Activated effector memory CD4-positive, alpha-beta T cell treated with anti-CD3 and anti-CD28 coated beads, Interleukin-2, amount 50 U/mL, for 16 hours (primary cell): Measurements from ENCODE around the gene UBAP2.

ENCODE experiments used
- DNase-seq: peaks from one replicate; pipeline ENCODE4 v3.0.0-alpha.2; 2020

Gene UBAP2

DNA sequence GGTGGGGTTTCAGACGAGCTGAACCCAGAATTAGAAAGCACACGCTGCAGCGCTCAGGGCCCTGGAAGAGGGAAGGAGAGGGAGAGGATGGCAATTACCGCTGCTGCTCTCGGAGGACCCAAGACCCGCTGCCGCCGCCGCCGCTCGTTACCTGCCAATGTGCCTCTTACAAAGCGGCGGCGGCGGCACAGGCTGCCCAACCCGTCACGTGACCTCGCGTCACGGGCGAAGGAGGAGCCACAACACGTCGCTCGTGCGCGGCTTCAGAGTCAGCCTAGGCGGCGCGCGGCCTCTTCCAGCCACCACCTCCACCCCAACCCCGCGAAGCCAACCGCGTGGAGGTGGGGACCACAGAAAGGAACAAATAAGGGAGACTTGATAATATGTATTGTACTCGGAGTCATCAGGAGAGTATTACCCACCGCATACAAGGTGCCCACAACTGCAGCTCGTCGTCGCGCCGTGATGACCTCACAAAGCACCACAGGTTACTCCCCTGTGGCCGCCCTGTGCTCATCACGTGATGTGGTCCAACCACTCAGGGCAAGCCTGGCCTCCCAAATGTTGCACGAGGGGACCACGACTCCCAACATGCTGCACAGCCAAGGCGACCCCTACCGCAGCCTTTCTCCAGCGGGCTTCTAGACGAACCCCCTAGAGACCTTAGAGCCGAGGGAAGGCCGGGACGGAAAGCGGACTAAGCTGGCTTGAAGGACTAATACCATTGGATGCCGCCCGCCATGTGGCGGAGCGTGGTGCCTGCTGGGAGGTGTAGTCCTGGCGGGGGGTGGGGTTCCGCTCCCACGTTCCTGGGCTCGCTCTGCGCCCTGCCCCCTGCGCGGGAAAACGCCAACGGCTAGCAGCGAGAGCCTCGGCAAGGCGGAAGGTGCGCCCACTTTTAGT lies at the start of gene UBAP2:
TSS of gene UBAP2 (minus strand) at position 161 of the 903 bp plus-strand sequence. CDS start 31,739 bp downstream, outside the sequence.
- peak; percentile 99 for DNase-seq

DNA sequence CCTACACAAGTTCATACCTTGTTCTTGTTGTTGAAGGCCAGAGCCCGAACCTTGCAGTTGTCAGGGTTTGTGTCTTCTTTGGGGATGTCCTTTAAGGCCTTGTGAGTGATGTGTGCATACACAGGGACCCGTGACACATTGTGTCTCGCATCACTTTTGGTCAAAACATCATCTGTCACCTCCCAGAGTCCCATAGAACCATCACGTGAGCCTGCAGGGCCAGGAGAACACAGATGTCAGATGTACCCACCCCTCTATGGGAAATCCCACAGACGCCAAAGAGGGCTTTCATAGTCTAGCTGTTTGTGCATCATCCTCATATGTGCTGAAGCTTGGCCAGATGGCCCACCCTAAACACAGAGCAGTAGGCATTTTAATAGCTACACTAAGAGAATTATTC lies 49.6 kb upstream of the UBAP2 start:
- DNase-seq = no peak

GRCh38 chr9:34097865-34098264 lies 49.2 kb upstream of the UBAP2 start:
- no peak for DNase-seq

- DNase-seq = no peak
Observed at GRCh38 chr9:34096751-34097150, 48.1 kb upstream of the UBAP2 start.

GRCh38 chr9:34093578-34093977 lies 44.9 kb upstream of the UBAP2 start:
- DNase-seq = no peak

DNA sequence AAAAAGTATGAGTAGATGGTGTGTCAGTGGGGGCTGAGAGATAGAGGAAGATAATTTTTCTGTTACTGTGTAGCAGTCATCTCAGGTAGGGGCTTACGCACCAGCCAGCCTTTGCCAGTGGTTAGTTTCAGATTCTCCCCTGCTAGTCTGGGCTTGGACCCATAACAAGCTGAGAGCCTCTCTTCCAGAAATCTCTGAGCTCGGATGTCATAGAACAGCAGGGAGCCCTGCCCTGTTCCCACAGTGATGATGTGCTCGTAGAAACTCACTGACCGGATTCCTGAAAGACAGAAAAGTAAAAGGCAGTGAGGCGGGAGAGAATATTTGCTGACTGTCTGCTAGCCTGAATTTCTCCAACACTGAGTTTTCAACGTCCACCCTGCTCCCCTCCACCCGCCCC lies 40.6 kb upstream of the UBAP2 start:
- no peak for DNase-seq

- no peak for DNase-seq
Observed at GRCh38 chr9:34087370-34087769, 38.7 kb upstream of the UBAP2 start.

GRCh38 chr9:34086864-34087263 lies 38.2 kb upstream of the UBAP2 start:
- no peak for DNase-seq

GRCh38 chr9:34085581-34086500 lies 37.2 kb upstream of the UBAP2 start:
- no peak for DNase-seq

DNA sequence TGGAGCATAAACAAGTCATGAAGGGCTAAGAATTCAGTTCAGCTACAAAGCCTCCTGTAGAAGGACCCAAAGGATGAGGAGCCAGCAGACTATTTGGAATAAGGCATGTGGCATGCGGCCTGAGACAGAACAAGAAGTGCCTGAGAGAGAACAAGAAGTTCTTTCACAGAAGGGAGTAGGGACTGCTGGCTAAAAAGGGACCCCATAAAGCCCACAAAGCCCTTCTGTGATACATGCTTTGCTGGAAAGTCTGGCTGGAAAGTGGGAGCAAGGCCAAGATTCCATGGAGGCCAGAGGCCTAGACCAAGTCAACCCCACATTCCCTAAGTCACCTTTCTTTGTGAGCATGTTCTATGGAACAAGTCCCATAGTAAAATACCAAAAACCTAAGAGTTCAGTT lies 35.9 kb upstream of the UBAP2 start:
- no peak for DNase-seq

DNA sequence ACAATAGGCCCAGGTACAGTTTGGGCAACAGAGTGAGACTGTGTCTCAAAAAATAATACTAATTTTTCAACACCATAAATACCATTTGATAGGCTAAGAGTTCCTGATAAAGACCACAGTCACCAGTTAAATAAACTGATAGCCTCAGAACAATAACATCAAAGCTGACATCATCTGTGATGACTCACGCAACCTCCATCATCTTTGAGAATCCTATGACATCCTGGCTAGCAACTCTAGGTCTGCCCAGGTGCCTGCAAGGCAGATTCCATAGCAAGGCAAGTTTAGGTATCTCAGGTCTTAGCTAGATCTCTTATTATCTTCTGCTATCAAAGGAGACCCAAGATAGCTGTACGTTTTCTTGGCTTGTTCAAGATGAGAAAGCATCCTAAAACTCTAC lies 30.5 kb upstream of the UBAP2 start:
- DNase-seq = no peak

- no peak for DNase-seq
Observed at GRCh38 chr9:34072868-34073590, 24.3 kb upstream of the UBAP2 start.

DNA sequence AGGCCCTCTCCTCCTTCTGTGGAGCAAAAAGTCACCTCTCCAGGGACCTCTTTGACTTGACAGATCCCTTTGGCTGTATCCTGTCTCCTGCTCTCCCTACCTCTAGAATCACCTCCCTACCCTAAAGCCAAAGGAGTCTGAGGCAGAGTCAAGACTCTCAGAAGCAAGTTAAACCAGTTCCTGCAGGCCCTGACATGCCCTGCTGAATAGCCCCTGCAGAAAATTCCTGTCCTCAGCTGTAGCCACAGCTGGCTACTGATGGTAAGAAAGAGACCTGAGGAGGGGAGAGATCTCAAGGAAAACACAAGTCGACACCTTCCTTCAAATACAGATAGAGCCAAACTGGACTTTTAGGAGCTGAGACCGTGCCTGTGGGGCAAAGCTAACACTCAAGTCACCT lies 23.7 kb upstream of the UBAP2 start:
- DNase-seq = no peak

GRCh38 chr9:34070606-34071324 lies 22.1 kb upstream of the UBAP2 start:
- no peak for DNase-seq

GRCh38 chr9:34069831-34070230 lies 21.1 kb upstream of the UBAP2 start:
- no peak for DNase-seq

DNA sequence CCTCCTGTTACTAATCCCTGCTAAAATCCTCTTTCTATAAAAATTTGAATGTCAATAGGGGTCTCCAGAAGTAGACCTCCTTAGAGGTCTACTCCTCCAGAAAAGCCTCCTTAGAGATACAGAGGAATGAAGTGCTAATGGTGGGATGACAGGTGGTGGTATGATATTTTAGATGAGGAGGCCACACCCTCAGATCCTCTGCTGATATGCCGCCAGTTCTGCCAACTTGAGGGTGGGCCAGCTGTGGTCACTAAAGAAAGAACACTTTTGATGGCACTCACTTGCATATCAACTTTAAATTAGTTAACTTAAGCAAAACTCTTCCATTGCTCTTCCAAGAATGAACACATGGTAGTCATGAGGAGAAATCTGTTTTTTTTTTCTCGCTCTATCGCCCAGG lies 16.9 kb upstream of the UBAP2 start:
- DNase-seq = no peak

GRCh38 chr9:34059954-34060353 lies 11.3 kb upstream of the UBAP2 start:
- DNase-seq = no peak

DNA sequence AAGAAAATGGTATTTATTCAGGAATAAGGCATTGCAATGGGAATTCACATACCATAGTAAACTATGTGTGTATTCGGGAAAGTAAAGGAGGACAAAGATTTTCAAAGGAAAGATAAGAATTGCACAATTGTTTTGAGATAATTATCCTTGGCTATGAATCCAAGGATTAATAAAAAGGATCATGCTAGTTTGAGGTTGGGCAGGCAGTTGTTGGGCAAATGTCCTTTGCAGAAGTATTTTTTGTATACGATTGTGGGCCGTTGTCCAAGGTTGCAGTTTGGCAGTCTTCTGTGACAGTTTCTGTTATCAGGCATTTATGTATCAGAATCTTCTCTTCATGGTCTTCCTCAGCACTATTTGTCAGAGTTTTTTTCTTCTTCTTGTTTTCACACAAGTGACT lies 10.6 kb upstream of the UBAP2 start:
- DNase-seq = no peak

- peak; percentile 63 for DNase-seq
Observed at GRCh38 chr9:34049630-34050384, 1.1 kb upstream of the UBAP2 start.

- DNase-seq = peak; percentile 84
Observed at GRCh38 chr9:34047864-34048726, 592 bp downstream of the UBAP2 start.
